IPS DF 6.9 (cell line): ENCODE results near the gene TBC1D19.

Experiments used
- DNase-seq: peaks from one replicate; pipeline ENCODE4 v3.0.0-alpha.2; 2013; ENCODE audit warnings: low read depth, low spot score
- H3K27ac ChIP-seq: one replicate; pipeline ENCODE4 v1.5.1; 2013; ENCODE audit warnings: low read length, control low read depth
- H3K27me3 ChIP-seq: 2 replicates; pipeline ENCODE4 v1.6.1; 2013; ENCODE audit warnings: mild to moderate bottlenecking, low read length; ENCODE audit not compliant: control insufficient read depth, insufficient read depth
- H3K36me3 ChIP-seq: 2 replicates; pipeline ENCODE4 v1.6.1; 2013; ENCODE audit warnings: low read length; ENCODE audit not compliant: control insufficient read depth, insufficient read depth
- H3K4me1 ChIP-seq: 2 replicates; pipeline ENCODE4 v1.6.1; 2013; ENCODE audit warnings: low read length; ENCODE audit not compliant: control insufficient read depth, insufficient read depth
- H3K4me3 ChIP-seq: 2 replicates; pipeline ENCODE4 v1.5.1; 2013; ENCODE audit warnings: mild to moderate bottlenecking, low read length
- H3K9me3 ChIP-seq: 2 replicates; pipeline ENCODE4 v1.6.1; 2013; ENCODE audit warnings: low read length, inconsistent platforms; ENCODE audit not compliant: control insufficient read depth, insufficient read depth
- WGBS: extraction: QIAGEN DNeasy Blood & Tissue Kit; methylation state at CpG from one replicate; pipeline ENCODE4 v1.1.7; 2013; ENCODE audit warnings: mixed read lengths, missing lambda C conversion rate; ENCODE audit not compliant: insufficient read length, insufficient coverage; 5-methylcytosine and 5-hydroxymethylcytosine counted together

The TBC1D19 gene

DNA sequence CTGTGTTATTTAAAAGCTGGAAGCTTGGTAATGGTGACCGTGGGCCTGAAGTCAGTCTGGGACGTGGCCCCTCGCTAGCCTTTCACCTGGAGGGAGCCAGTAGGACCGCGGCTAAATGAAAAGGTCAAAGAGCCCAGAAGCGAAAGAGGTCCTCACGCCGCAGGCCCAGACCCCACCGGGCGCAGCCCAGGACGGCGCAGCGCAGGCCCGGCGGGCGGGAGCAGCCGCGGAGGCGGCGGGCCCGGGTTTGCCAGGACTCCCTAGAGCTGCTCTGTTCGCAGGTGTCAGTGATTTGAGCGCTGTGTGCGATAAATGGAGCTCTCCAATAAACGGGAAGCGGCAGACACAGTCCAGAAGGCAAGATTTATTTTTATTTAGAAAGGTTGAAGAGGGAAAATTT lies 220.6 kb downstream of the TBC1D19 start:
- Histone ChIP-seq H3K4me1 (peaks cover 3% of the 10 kb centered on the region; the same call in 1 of the 2 replicates), H3K9me3 (no peaks in the 10 kb centered on the region), H3K27ac (no peak overlapping the region), H3K4me3 (no peak overlapping the region), H3K27me3 (no peaks in the 10 kb centered on the region), H3K36me3 (no peaks in the 10 kb centered on the region)
- no peak for DNase-seq
- WGBS, result no CpG with 5 or more reads among the region's 26 CpGs

DNA sequence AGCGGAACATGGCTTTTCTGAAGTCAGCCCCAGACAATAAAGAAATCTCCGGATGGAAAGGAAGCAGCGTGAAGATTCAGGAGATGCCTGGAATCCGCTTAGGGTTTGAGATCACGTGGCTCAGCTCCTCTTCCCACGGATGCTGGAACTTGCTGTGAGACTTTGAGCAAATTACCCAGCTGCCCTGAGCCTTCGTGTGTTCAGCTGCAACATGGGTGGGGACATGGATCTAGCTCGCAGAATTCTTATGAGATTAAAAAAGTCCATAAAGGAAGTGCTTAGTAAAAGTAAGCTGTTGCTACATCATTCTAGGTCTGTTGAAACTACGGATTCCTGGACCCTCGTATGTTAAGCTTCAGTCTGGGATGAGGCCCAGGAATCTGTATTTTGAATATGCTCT lies 221.0 kb downstream of the TBC1D19 start:
- Histone ChIP-seq H3K4me1 (peaks cover 3% of the 10 kb centered on the region; the same call in 1 of the 2 replicates), H3K27me3 (no peaks in the 10 kb centered on the region), H3K4me3 (no peak overlapping the region), H3K27ac (no peak overlapping the region), H3K9me3 (no peaks in the 10 kb centered on the region), H3K36me3 (no peaks in the 10 kb centered on the region)
- no CpG with 5 or more reads among the region's 10 CpGs for WGBS
- no peak for DNase-seq
